ENCODE results near the gene SNUPN. TPM values are rescaled to one million over a fixed set of nuclear protein-coding genes. Genes with fewer than 3 reads are reported as not detected.

Gene SNUPN
- total and polyA plus RNA-seq, 10 of the 15 experiments (the other 5 are each of a cell fraction or from before 2014, with no cell fraction given): 19.0 to 50.3 (median 32.5) TPM

- no peak for TF ChIP-seq RBBP5 (conservative IDR thresholded peaks at IDR 0.05)
- no peak for TF ChIP-seq EED (IDR thresholded peaks at IDR 0.05; ENCODE audit: low read depth)
- TF ChIP-seq POLR2A (IDR thresholded peaks at IDR 0.05; ENCODE audit: low read depth, low read length): no peak
- no peak for TF ChIP-seq SUZ12 (IDR thresholded peaks at IDR 0.05; ENCODE audit: unreplicated experiment)
- TF ChIP-seq ASH2L (IDR thresholded peaks at IDR 0.05; ENCODE audit: borderline replicate concordance, low read depth): no peak
- no peak for TF ChIP-seq BRCA1 (IDR thresholded peaks at IDR 0.05; ENCODE audit: low read depth, low read length)
- TF ChIP-seq ZNF217 (IDR thresholded peaks at IDR 0.05): no peak
Measured at GRCh38 chr15:75554717-75555116, 70.8 kb downstream of the SNUPN start (continued).

- BruUV-seq (replicated peaks): no TSS peak
- intact Hi-C loops (cut with micrococcal nuclease; ENCODE audit: unreplicated experiment): no loop called here
- no peaks in the 10 kb centered on the region for H3K27me3 ChIP-seq (replicated peaks in 1 of 2; ENCODE audit: control insufficient read depth in 2 of 2, insufficient read depth in 2 of 2, low read length in 1 of 2)
- no peak overlapping the region for H3K27ac ChIP-seq (ENCODE audit: control insufficient read depth, insufficient read depth)
- H2AFZ ChIP-seq (ENCODE audit: control insufficient read depth, low read depth, low read length): no peak overlapping the region
- H3K4me3 ChIP-seq: no peak overlapping the region
- no peaks in the 10 kb centered on the region for H3K79me2 ChIP-seq (ENCODE audit: control insufficient read depth, insufficient read depth, low read length)
- no peak overlapping the region for H3K4me2 ChIP-seq (ENCODE audit: control insufficient read depth, insufficient read depth)
- in situ Hi-C loops (cut with MboI): no loop called here
- no peak for ATAC-seq
- TF ChIP-seq MEF2B (IDR thresholded peaks at IDR 0.05; ENCODE audit: partially characterized antibody, poor library complexity, severe bottlenecking) (no peak), CEBPZ (IDR thresholded peaks at IDR 0.05; ENCODE audit: low read depth, low read length) (no peak)
- ChIA-PET POLR2A (no interaction called here), SMC1A (ENCODE audit: uncharacterized antibody, unreplicated experiment) (no interaction called here), RAD21 (ENCODE audit: unreplicated experiment) (no interaction called here), CTCF (no interaction called here)
- no peaks in the 10 kb centered on the region for H4K20me1 ChIP-seq (ENCODE audit: control insufficient read depth, insufficient read depth)
- DNase-seq (ENCODE audit: low read depth, low spot score): no peak
- no peaks in the 10 kb centered on the region for H3K36me3 ChIP-seq (ENCODE audit: control insufficient read depth in 2 of 2, insufficient read depth in 2 of 2, low read length in 1 of 2)
- no peak for FAIRE-seq
- no peaks in the 10 kb centered on the region for H3K4me1 ChIP-seq (ENCODE audit: control insufficient read depth, insufficient read depth, low read length)
- no peak overlapping the region for H3K9ac ChIP-seq (ENCODE audit: control insufficient read depth, insufficient read depth, low read length)
- H3K9me3 ChIP-seq (replicated peaks; ENCODE audit: control insufficient read depth, insufficient read depth, low read length): no peaks in the 10 kb centered on the region
Measured at GRCh38 chr15:75553659-75554058, 71.9 kb downstream of the SNUPN start.
